HEK293 (cell line): Measurements from ENCODE around the gene DLGAP4.

ENCODE experiments used
- CTCF ChIA-PET: fragments of 350-600 bp; formaldehyde crosslinking; extraction: SDS; loops from one replicate; lab custom pipeline; 2021; ENCODE audit warnings: antibody characterized with exemption; lab: Yijun Ruan, JAX
- POLR2A ChIA-PET: fragments of 300-600 bp; formaldehyde crosslinking; extraction: SDS; loops from one replicate; lab custom pipeline; 2020; ENCODE audit warnings: antibody characterized with exemption, inconsistent platforms; lab: Yijun Ruan, JAX
- H3K27ac ChIP-seq: fragments of 200-500 bp; sonication (Bioruptor generic); 2 replicates; pipeline ENCODE4 v1.5.1; 2014; ENCODE audit warnings: low read depth, low read length, control low read depth, inconsistent platforms; ENCODE audit errors: extremely low read depth
- H3K36me3 ChIP-seq, 2 experiments: fragments of 200-500 bp in 1 of 2; sonication (Bioruptor generic) in 1 of 2; 1 replicate in 1 of 2; 2 replicates in 1 of 2; pipeline ENCODE4 v1.5.1; 2014 to 2017; ENCODE audit warnings: inconsistent platforms in 2 of 2, low read length in 2 of 2; ENCODE audit not compliant: control insufficient read depth in 2 of 2, insufficient read depth in 1 of 2
- H3K4me1 ChIP-seq: fragments of 200-500 bp; sonication (Bioruptor generic); 2 replicates; pipeline ENCODE4 v1.5.1; 2014; ENCODE audit warnings: mild to moderate bottlenecking, low read length, inconsistent platforms; ENCODE audit not compliant: control insufficient read depth, insufficient read depth
- H3K4me3 ChIP-seq: 2 replicates; pipeline ENCODE4 v1.5.1; 2011; ENCODE audit warnings: low read depth, mild to moderate bottlenecking, control low read depth, low read length, moderate library complexity
- H3K9me3 ChIP-seq: fragments of 200-500 bp; sonication (Bioruptor generic); 2 replicates; pipeline ENCODE4 v1.5.1; 2014; ENCODE audit warnings: low read depth, low read length, inconsistent platforms; ENCODE audit not compliant: control insufficient read depth, insufficient read depth
- BCL6B ChIP-seq: fragments of 450-650 bp; formaldehyde crosslinking; IDR thresholded peaks from 2 replicates; pipeline ENCODE4 v1.5.1; 2017; ENCODE audit warnings: missing biosample characterization, missing genetic modification characterization
- KLF7 ChIP-seq: fragments of 450-650 bp; formaldehyde crosslinking; IDR thresholded peaks from 2 replicates; pipeline ENCODE4 v1.5.1; 2016; ENCODE audit warnings: missing biosample characterization, missing genetic modification characterization, borderline replicate concordance
- PRDM6 ChIP-seq: fragments of 450-650 bp; formaldehyde crosslinking; IDR thresholded peaks from 2 replicates; pipeline ENCODE4 v1.5.1; 2017; ENCODE audit warnings: missing biosample characterization, missing genetic modification characterization
- SP2 ChIP-seq: fragments of 450-650 bp; formaldehyde crosslinking; IDR thresholded peaks from 2 replicates; pipeline ENCODE4 v1.5.1; 2016; ENCODE audit warnings: missing biosample characterization, missing genetic modification characterization
- ZNF211 ChIP-seq: fragments of 450-650 bp; formaldehyde crosslinking; IDR thresholded peaks from 2 replicates; pipeline ENCODE4 v1.5.1; 2016; ENCODE audit warnings: low read depth, missing biosample characterization, missing genetic modification characterization
- ZNF248 ChIP-seq: fragments of 450-650 bp; formaldehyde crosslinking; IDR thresholded peaks from 2 replicates; pipeline ENCODE4 v1.5.1; 2017; ENCODE audit warnings: missing biosample characterization, missing genetic modification characterization
- ZNF324 ChIP-seq: fragments of 450-650 bp; formaldehyde crosslinking; IDR thresholded peaks from 2 replicates; pipeline ENCODE4 v1.5.1; 2016; ENCODE audit warnings: missing biosample characterization, missing genetic modification characterization
- ZNF37A ChIP-seq: fragments of 450-650 bp; IDR thresholded peaks from 2 replicates; pipeline ENCODE4 v1.5.1; 2018; ENCODE audit warnings: missing biosample characterization, missing genetic modification characterization
- ZNF48 ChIP-seq: fragments of 450-650 bp; formaldehyde crosslinking; IDR thresholded peaks from 2 replicates; pipeline ENCODE4 v1.5.1; 2016; ENCODE audit warnings: missing biosample characterization, missing genetic modification characterization
- ZNF488 ChIP-seq: fragments of 450-650 bp; formaldehyde crosslinking; IDR thresholded peaks from 2 replicates; pipeline ENCODE4 v1.5.1; 2016; ENCODE audit warnings: missing biosample characterization, missing genetic modification characterization
- ZNF548 ChIP-seq: fragments of 450-650 bp; formaldehyde crosslinking; IDR thresholded peaks from 2 replicates; pipeline ENCODE4 v1.5.1; 2016; ENCODE audit warnings: missing biosample characterization, missing genetic modification characterization
- ZNF639 ChIP-seq: fragments of 450-650 bp; formaldehyde crosslinking; IDR thresholded peaks from 2 replicates; pipeline ENCODE4 v1.5.1; 2016; ENCODE audit warnings: missing biosample characterization, missing genetic modification characterization
- ZNF707 ChIP-seq: fragments of 450-650 bp; formaldehyde crosslinking; IDR thresholded peaks from 2 replicates; pipeline ENCODE4 v1.5.1; 2016; ENCODE audit warnings: missing biosample characterization, missing genetic modification characterization
- ZNF792 ChIP-seq: fragments of 450-650 bp; formaldehyde crosslinking; IDR thresholded peaks from 2 replicates; pipeline ENCODE4 v1.5.1; 2016; ENCODE audit warnings: missing biosample characterization, missing genetic modification characterization
- ZSCAN18 ChIP-seq: fragments of 450-650 bp; formaldehyde crosslinking; IDR thresholded peaks from 2 replicates; pipeline ENCODE4 v1.5.1; 2016; ENCODE audit warnings: missing biosample characterization, missing genetic modification characterization

DLGAP4 gene

GRCh38 chr20:36440370-36441026 is 134.4 kb downstream of the DLGAP4 start:
- H3K27ac ChIP-seq: no peak overlapping the region
- H3K9me3 ChIP-seq: no peaks in the 10 kb centered on the region
- CTCF ChIA-PET: interaction anchor here (0.7 to 5.0 kb wide), 17 partner anchors 10 to 293 kb away, joined by 3 to 44 read pairs (median 4); no protein-coding TSS in a partner anchor
- no peak overlapping the region for H3K4me3 ChIP-seq
- H3K36me3 ChIP-seq: no peaks in the 10 kb centered on the region
- POLR2A ChIA-PET: no interaction called here
- no peaks in the 10 kb centered on the region for H3K4me1 ChIP-seq
- TF ChIP-seq ZNF639 (tag by site-specific recombination) (no peak), ZNF37A (tag by site-specific recombination) (no peak), ZSCAN18 (tag by site-specific recombination) (no peak)

- Histone ChIP-seq H3K9me3 (no peaks in the 10 kb centered on the region), H3K36me3 (no peaks in the 10 kb centered on the region)
- CTCF ChIA-PET: interaction anchor here (0.7 to 5.0 kb wide), 7 partner anchors 14 to 292 kb away, joined by 3 to 44 read pairs (median 4); no protein-coding TSS in a partner anchor
- TF ChIP-seq ZNF248 (tag by site-specific recombination) (no peak), ZNF211 (tag by site-specific recombination) (no peak), ZNF324 (no peak), ZNF48 (tag by site-specific recombination) (no peak), ZNF548 (no peak), KLF7 (no peak), ZNF488 (tag by site-specific recombination) (no peak), ZNF707 (tag by site-specific recombination) (no peak), SP2 (tag by site-specific recombination) (no peak), ZNF792 (tag by site-specific recombination) (no peak), BCL6B (tag by site-specific recombination) (no peak), PRDM6 (tag by site-specific recombination) (no peak)
- TF ChIP-seq, all 188 proteins: peak for 0
- no peaks in the 10 kb centered on the region for H3K4me1 ChIP-seq
- POLR2A ChIA-PET: no interaction called here
- no peak overlapping the region for H3K4me3 ChIP-seq
- no peak overlapping the region for H3K27ac ChIP-seq
Measured at GRCh38 chr20:36441027-36441414, 134.9 kb downstream of the DLGAP4 start.
